Astrocyte of the spinal cord (primary cell): ENCODE results near the gene JCHAIN.

Experiments used
- DNase-seq: peaks from one replicate; pipeline ENCODE4 v3.0.0; 2011; ENCODE audit warnings: low read depth, low spot score
- H3K4me3 ChIP-seq: 2 replicates; pipeline ENCODE4 v1.5.1; 2011; ENCODE audit warnings: low read depth, mild to moderate bottlenecking, low read length, moderate library complexity
- CTCF ChIP-seq: IDR thresholded peaks from 2 replicates; pipeline ENCODE4 v1.5.1; 2012; ENCODE audit warnings: low read depth, mild to moderate bottlenecking, low read length, inconsistent platforms
- in situ Hi-C: cut with HindIII; loops from 2 replicates; pipeline ENCODE4 v1.10.0; 2017; ENCODE audit warnings: low sequenced_read_pairs

Gene JCHAIN

GRCh38 chr4:70711599-70711998 lies 45.3 kb upstream of the JCHAIN start:
- DNase-seq, result no peak
- in situ Hi-C loops, result no loop called here
- no peak overlapping the region for H3K4me3 ChIP-seq
- TF ChIP-seq CTCF, result no peak

- no peak for TF ChIP-seq CTCF
- in situ Hi-C loops, result no loop called here
- peak; percentile 59 for DNase-seq
- no peak overlapping the region for H3K4me3 ChIP-seq
Observed at GRCh38 chr4:70709611-70710205, 43.4 kb upstream of the JCHAIN start.

GRCh38 chr4:70706516-70706915 lies 40.2 kb upstream of the JCHAIN start:
- no peak for DNase-seq
- in situ Hi-C loops, result no loop called here
- peak overlapping the region; percentile 64 for H3K4me3 ChIP-seq
- TF ChIP-seq CTCF, result no peak

GRCh38 chr4:70706044-70706461 lies 39.7 kb upstream of the JCHAIN start:
- H3K4me3 ChIP-seq, result peak overlapping the region; percentile 64
- in situ Hi-C loops, result no loop called here
- no peak for DNase-seq
- TF ChIP-seq CTCF, result no peak

- in situ Hi-C loops, result no loop called here
- TF ChIP-seq CTCF, result no peak
- peak; percentile 73 for DNase-seq
- H3K4me3 ChIP-seq, result peak overlapping the region; percentile 64
Observed at GRCh38 chr4:70705183-70706043, 39.1 kb upstream of the JCHAIN start.

GRCh38 chr4:70704931-70705182 lies 38.5 kb upstream of the JCHAIN start:
- no peak for DNase-seq
- no peak for TF ChIP-seq CTCF
- peak overlapping the region; percentile 64 for H3K4me3 ChIP-seq
- in situ Hi-C loops, result no loop called here
